AG04450 (cell line): ENCODE measurements around the gene ZBED2. TPM values are rescaled to one million over a fixed set of nuclear protein-coding genes. Genes with fewer than 3 reads are reported as not detected.

ENCODE experiments used
- CTCF ChIA-PET: fragments of 300-600, 350-600 bp; formaldehyde crosslinking; extraction: SDS; loops from one replicate; lab custom pipeline; 2022; ENCODE audit warnings: antibody characterized with exemption, inconsistent platforms; lab: Charles Lee
- POLR2A ChIA-PET: fragments of 350-600 bp; formaldehyde crosslinking; extraction: SDS; loops from one replicate; lab custom pipeline; 2021; ENCODE audit warnings: antibody characterized with exemption, inconsistent platforms; lab: Yijun Ruan, JAX
- DNase-seq: peaks from one replicate; pipeline ENCODE4 v3.0.0-alpha.2; 2011; ENCODE audit warnings: low read depth, low spot score
- H3K27ac ChIP-seq: one replicate; pipeline ENCODE4 v1.5.1; 2012; ENCODE audit warnings: low read depth, low read length, control low read depth
- H3K27me3 ChIP-seq: one replicate; pipeline ENCODE4 v1.6.0; 2012; ENCODE audit warnings: low read length; ENCODE audit not compliant: control insufficient read depth, insufficient read depth
- H3K4me3 ChIP-seq: 2 replicates; pipeline ENCODE4 v1.5.1; 2011; ENCODE audit warnings: mild to moderate bottlenecking, low read depth, low read length, control low read depth
- H3K9me3 ChIP-seq: 2 replicates; pipeline ENCODE4 v1.5.1; 2012; ENCODE audit warnings: low read length; ENCODE audit not compliant: control insufficient read depth, insufficient read depth
- polyA plus RNA-seq: library from polyadenylated mRNA; depleted of rRNA; stranded (reverse); fragments of >200 nt; gene quantifications from 2 replicates; pipeline ENCODE4 v1.2.3, GENCODE V29; 2011
- TF ChIP-seq, protein P1 (sequence below): IDR thresholded peaks from 2 replicates; pipeline ENCODE4 v1.5.1; 2011; ENCODE audit warnings: low read depth, low read length, control low read depth, inconsistent platforms

The ZBED2 gene
- polyA plus RNA-seq, 1 experiment, result 0.14 TPM

- Histone ChIP-seq H3K9me3 (peaks cover 4% of the 10 kb centered on the region; the same call in 1 of the 2 replicates), H3K27ac (no peak overlapping the region), H3K4me3 (no peak overlapping the region), H3K27me3 (no peaks in the 10 kb centered on the region)
- no peak for DNase-seq
- TF ChIP-seq, protein P1, sequence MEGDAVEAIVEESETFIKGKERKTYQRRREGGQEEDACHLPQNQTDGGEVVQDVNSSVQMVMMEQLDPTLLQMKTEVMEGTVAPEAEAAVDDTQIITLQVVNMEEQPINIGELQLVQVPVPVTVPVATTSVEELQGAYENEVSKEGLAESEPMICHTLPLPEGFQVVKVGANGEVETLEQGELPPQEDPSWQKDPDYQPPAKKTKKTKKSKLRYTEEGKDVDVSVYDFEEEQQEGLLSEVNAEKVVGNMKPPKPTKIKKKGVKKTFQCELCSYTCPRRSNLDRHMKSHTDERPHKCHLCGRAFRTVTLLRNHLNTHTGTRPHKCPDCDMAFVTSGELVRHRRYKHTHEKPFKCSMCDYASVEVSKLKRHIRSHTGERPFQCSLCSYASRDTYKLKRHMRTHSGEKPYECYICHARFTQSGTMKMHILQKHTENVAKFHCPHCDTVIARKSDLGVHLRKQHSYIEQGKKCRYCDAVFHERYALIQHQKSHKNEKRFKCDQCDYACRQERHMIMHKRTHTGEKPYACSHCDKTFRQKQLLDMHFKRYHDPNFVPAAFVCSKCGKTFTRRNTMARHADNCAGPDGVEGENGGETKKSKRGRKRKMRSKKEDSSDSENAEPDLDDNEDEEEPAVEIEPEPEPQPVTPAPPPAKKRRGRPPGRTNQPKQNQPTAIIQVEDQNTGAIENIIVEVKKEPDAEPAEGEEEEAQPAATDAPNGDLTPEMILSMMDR, result no peak
- CTCF ChIA-PET, result interaction anchor here (2.9 to 3.9 kb wide), 2 partner anchors 15 to 98 kb away, joined by 15 to 20 read pairs; no protein-coding TSS in a partner anchor
- POLR2A ChIA-PET, result no interaction called here
These were observed 2.2 kb downstream of the ZBED2 start for GRCh38 chr3:111592936-111593335.

GRCh38 chr3:111592143-111592542, 3.0 kb downstream of the ZBED2 start:
- Histone ChIP-seq H3K27me3 (no peaks in the 10 kb centered on the region), H3K27ac (peak overlapping the region; percentile 54), H3K4me3 (no peak overlapping the region), H3K9me3 (peaks cover 9% of the 10 kb centered on the region)
- TF ChIP-seq, protein P1, result no peak
- no peak for DNase-seq
- ChIA-PET POLR2A (no interaction called here), CTCF (interaction anchor here (1.2 to 3.9 kb wide), 3 partner anchors 14 to 99 kb away, joined by 4 to 20 read pairs (median 11); no protein-coding TSS in a partner anchor)

GRCh38 chr3:111591555-111591954, 3.6 kb downstream of the ZBED2 start:
- TF ChIP-seq, protein P1, result no peak
- H3K27ac ChIP-seq, result peak overlapping the region; percentile 54
- CTCF ChIA-PET, result interaction anchor here (0.6 to 3.9 kb wide), 4 partner anchors 13 to 275 kb away, joined by 4 to 20 read pairs (median 8); no protein-coding TSS in a partner anchor
- H3K4me3 ChIP-seq, result no peak overlapping the region
- DNase-seq, result no peak
- H3K27me3 ChIP-seq, result no peaks in the 10 kb centered on the region
- POLR2A ChIA-PET, result no interaction called here
- H3K9me3 ChIP-seq, result peaks cover 9% of the 10 kb centered on the region

DNA sequence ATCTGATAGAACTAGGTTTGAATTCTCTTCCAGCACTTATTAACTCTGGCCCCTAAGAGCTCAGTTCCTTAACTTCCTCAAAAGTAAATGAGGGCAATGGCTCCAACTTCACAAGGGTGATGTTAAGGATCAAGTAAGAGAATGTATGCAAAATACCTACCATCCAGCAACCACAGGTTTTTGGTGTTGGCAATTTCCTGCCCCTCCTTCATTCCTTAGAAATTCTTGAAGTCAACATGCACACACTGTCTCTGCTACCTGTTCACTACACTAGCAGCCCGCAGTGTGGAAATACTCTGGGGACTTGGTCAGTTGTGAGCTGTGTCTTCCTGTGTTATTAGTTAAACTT, 5.0 kb downstream of the ZBED2 start:
- no peak for DNase-seq
- Histone ChIP-seq H3K9me3 (peaks cover 9% of the 10 kb centered on the region), H3K4me3 (no peak overlapping the region), H3K27ac (no peak overlapping the region), H3K27me3 (no peaks in the 10 kb centered on the region)
- POLR2A ChIA-PET, result no interaction called here
- TF ChIP-seq, protein P1, result no peak
- CTCF ChIA-PET, result interaction anchor here (2.2 to 3.4 kb wide), 2 partner anchors 12 to 101 kb away, joined by 11 to 14 read pairs; no protein-coding TSS in a partner anchor

DNA sequence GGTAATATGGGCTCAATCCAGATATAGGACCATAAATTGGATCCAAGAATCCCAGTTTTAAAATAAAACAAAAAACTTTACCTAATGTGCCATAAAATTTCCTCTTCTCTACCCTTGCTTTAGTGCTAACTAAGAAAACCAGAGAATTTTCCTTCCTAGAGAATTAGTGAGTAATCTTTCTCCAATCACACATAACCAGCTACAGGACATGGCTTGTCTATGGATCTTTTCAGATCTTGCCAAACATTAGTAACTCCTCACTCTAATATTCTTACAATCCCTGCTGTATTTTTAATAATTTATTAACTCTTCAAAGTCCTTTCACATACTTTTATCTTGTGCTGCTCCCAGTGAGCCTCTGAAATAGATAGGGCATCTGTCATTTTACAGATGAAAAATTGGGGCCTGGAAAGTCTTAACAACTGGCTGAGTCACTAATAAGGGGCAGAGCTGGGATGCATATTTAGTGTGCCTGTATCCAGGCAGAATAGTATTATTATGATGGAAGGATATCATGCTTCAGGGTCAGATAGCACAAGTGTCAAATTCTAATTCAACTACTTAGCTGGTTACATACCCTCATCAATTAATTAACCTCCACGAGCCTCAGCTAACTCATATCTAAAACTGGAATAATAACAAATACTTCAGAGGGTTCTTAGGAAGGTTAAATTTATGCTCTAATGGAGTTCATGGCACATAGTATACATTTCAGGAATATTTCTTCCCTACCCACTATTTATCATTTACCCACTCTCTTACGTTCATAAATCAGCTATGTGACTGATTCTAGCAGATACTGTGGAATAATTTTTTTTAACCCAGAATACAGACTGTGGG, 5.6 kb downstream of the ZBED2 start:
- CTCF ChIA-PET, result interaction anchor here (0.6 to 3.4 kb wide), 3 partner anchors 11 to 121 kb away, joined by 3 to 14 read pairs (median 11); no protein-coding TSS in a partner anchor
- no peak overlapping the region for H3K4me3 ChIP-seq
- no peak overlapping the region for H3K27ac ChIP-seq
- DNase-seq, result no peak
- POLR2A ChIA-PET, result no interaction called here
- H3K27me3 ChIP-seq, result no peaks in the 10 kb centered on the region
- TF ChIP-seq, protein P1, result no peak
- H3K9me3 ChIP-seq, result peaks cover 9% of the 10 kb centered on the region
